Neural progenitor cell (in vitro differentiated cells): ENCODE results near the gene IRF5. TPM values are rescaled to one million over a fixed set of nuclear protein-coding genes. Genes with fewer than 3 reads are reported as not detected.

Experiments
- DNase-seq: peaks from one replicate; pipeline ENCODE4 v3.0.0-alpha.2; 2016; ENCODE audit warnings: low spot score
- H2AFZ ChIP-seq: fragments of 200-600 bp; sonication (generic); replicated peaks from 2 replicates; pipeline ENCODE4 v1.6.1; 2016; ENCODE audit warnings: antibody characterized with exemption
- H3F3A ChIP-seq: fragments of 200-600 bp; sonication (generic); 2 replicates; pipeline ENCODE4 v1.6.1; 2016; ENCODE audit warnings: antibody characterized with exemption, low read depth
- H3K27ac ChIP-seq: fragments of 200-600 bp; sonication (generic); 2 replicates; pipeline ENCODE4 v1.5.1; 2016; ENCODE audit warnings: mild to moderate bottlenecking
- H3K27me3 ChIP-seq: fragments of 200-600 bp; sonication (generic); 2 replicates; pipeline ENCODE4 v1.6.1; 2016; ENCODE audit warnings: mild to moderate bottlenecking, moderate library complexity
- H3K36me3 ChIP-seq: fragments of 200-600 bp; sonication (generic); 2 replicates; pipeline ENCODE4 v1.5.1; 2016
- H3K4me1 ChIP-seq: fragments of 200-600 bp; sonication (generic); 2 replicates; pipeline ENCODE4 v1.6.1; 2016; ENCODE audit warnings: mixed run types
- H3K4me2 ChIP-seq: fragments of 200-600 bp; sonication (generic); 2 replicates; pipeline ENCODE4 v1.6.1; 2016
- H3K4me3 ChIP-seq: fragments of 200-600 bp; sonication (generic); 2 replicates; pipeline ENCODE4 v1.5.1; 2016
- H3K79me2 ChIP-seq: fragments of 200-600 bp; sonication (generic); 2 replicates; pipeline ENCODE4 v1.6.1; 2016; ENCODE audit warnings: low read depth
- H3K9ac ChIP-seq: fragments of 200-600 bp; sonication (generic); 2 replicates; pipeline ENCODE4 v1.6.1; 2016
- H3K9me3 ChIP-seq: fragments of 200-600 bp; sonication (generic); 2 replicates; pipeline ENCODE4 v1.5.1; 2016; ENCODE audit warnings: low read depth
- H4K20me1 ChIP-seq: fragments of 200-600 bp; sonication (generic); 2 replicates; pipeline ENCODE4 v1.6.1; 2016; ENCODE audit warnings: low read depth
- H3K27ac Mint-ChIP-seq: 3 replicates; pipeline ENCODE4 v1.8.0; 2021; ENCODE audit warnings: mixed read lengths
- H3K27me3 Mint-ChIP-seq: 2 replicates; pipeline ENCODE4 v1.8.0; 2022; ENCODE audit warnings: low read depth, mild to moderate bottlenecking, inconsistent platforms, moderate library complexity, mixed read lengths; ENCODE audit not compliant: insufficient read depth
- H3K36me3 Mint-ChIP-seq: 3 replicates; pipeline ENCODE4 v1.8.0; 2021; ENCODE audit warnings: mixed read lengths
- H3K4me1 Mint-ChIP-seq: 3 replicates; pipeline ENCODE4 v1.8.0; 2021; ENCODE audit warnings: mixed read lengths
- H3K4me3 Mint-ChIP-seq: 3 replicates; pipeline ENCODE4 v1.8.0; 2021; ENCODE audit warnings: mild to moderate bottlenecking, moderate library complexity, mixed read lengths
- H3K9me3 Mint-ChIP-seq: 3 replicates; pipeline ENCODE4 v1.8.0; 2020; ENCODE audit warnings: mixed read lengths
- EZH2 ChIP-seq: fragments of 200-600 bp; sonication (generic); IDR thresholded peaks from 2 replicates; pipeline ENCODE4 v1.6.1; 2017; ENCODE audit warnings: antibody characterized with exemption, mild to moderate bottlenecking, moderate library complexity
- EZH2phosphoT487 ChIP-seq: fragments of 200-600 bp; sonication (generic); IDR thresholded peaks from 2 replicates; pipeline ENCODE4 v1.6.1; 2017; ENCODE audit warnings: antibody characterized with exemption
- total RNA-seq: library from RNA; depleted of rRNA; stranded (reverse); fragments of >200 nt; gene quantifications from 2 replicates; pipeline ENCODE4 v1.2.3, GENCODE V29; 2015; ENCODE audit warnings: low replicate concordance
- TF ChIP-seq, protein P1 (sequence below): fragments of 200-600 bp; sonication (generic); IDR thresholded peaks from 2 replicates; pipeline ENCODE4 v1.5.1; 2017; ENCODE audit warnings: antibody characterized with exemption, mild to moderate bottlenecking

Gene IRF5
- total RNA-seq, 1 donor from 2014 or later: 0.22 TPM

DNA sequence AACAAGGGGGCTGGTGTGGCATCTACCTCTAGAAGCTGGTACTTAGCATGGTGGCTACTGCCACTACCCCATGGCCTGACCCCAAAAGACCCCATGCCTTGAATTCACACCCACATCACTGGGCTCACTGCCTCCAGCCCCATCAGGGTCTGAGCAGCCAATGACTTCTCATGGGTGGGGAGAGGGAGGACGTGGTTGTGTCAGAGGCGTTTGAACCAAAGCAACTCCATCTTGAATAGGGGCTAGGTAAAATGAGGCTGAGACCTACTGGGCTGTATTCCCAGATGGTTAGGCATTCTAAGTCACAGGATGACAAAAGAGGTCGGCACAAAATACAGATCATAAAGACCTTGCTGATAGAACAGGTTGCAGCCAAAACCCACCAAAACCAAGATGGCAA lies 42.4 kb upstream of the IRF5 start:
- Histone ChIP-seq H3K4me3 (no peak overlapping the region), H3K27me3 (peaks cover 16% of the 10 kb centered on the region), H2AFZ (no peak overlapping the region), H3K4me2 (no peak overlapping the region), H3K9ac (no peak overlapping the region), H3K79me2 (no peaks in the 10 kb centered on the region), H3K36me3 (no peaks in the 10 kb centered on the region), H4K20me1 (no peaks in the 10 kb centered on the region), H3K9me3 (peaks cover 4% of the 10 kb centered on the region), H3F3A (no peaks in the 10 kb centered on the region), H3K4me1 (no peaks in the 10 kb centered on the region), H3K27ac (no peak overlapping the region)
- TF ChIP-seq EZH2phosphoT487 (no peak), EZH2 (no peak)
- TF ChIP-seq, protein P1, sequence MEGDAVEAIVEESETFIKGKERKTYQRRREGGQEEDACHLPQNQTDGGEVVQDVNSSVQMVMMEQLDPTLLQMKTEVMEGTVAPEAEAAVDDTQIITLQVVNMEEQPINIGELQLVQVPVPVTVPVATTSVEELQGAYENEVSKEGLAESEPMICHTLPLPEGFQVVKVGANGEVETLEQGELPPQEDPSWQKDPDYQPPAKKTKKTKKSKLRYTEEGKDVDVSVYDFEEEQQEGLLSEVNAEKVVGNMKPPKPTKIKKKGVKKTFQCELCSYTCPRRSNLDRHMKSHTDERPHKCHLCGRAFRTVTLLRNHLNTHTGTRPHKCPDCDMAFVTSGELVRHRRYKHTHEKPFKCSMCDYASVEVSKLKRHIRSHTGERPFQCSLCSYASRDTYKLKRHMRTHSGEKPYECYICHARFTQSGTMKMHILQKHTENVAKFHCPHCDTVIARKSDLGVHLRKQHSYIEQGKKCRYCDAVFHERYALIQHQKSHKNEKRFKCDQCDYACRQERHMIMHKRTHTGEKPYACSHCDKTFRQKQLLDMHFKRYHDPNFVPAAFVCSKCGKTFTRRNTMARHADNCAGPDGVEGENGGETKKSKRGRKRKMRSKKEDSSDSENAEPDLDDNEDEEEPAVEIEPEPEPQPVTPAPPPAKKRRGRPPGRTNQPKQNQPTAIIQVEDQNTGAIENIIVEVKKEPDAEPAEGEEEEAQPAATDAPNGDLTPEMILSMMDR: no peak
- H3K36me3 Mint-ChIP-seq: no peaks in the 10 kb centered on the region
- no peak for DNase-seq
- peaks cover 4% of the 10 kb centered on the region for H3K27me3 Mint-ChIP-seq
- H3K4me3 Mint-ChIP-seq: no peak overlapping the region
- peaks cover 4% of the 10 kb centered on the region for H3K9me3 Mint-ChIP-seq
- no peaks in the 10 kb centered on the region for H3K4me1 Mint-ChIP-seq
- H3K27ac Mint-ChIP-seq: no peak overlapping the region

DNA sequence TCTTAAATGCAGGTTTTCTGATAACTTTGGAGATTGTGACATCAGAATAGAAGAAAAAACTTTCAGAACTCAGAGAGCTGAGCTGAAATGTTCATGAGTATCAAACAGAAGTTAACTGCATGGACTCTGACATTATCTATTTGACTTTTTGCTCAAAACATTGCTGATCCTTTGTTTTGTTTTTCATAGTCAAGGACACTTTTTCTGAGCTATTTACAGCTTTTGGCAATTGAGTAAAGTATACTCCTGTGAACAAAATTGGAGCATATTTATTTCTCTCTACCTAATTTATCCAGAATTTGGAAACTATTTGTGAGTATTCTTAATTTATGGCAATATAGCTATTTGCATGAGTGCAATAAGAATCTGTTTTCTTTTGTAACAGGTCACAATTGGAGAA lies 38.3 kb upstream of the IRF5 start:
- no peaks in the 10 kb centered on the region for H4K20me1 ChIP-seq
- no peak overlapping the region for H3K9ac ChIP-seq
- TF ChIP-seq, protein P1: no peak
- no peak for TF ChIP-seq EZH2
- TF ChIP-seq EZH2phosphoT487: no peak
- no peak overlapping the region for H3K4me3 ChIP-seq
- no peak overlapping the region for H3K4me2 ChIP-seq
- H3K79me2 ChIP-seq: no peaks in the 10 kb centered on the region
- no peak overlapping the region for H2AFZ ChIP-seq
- H3F3A ChIP-seq: no peaks in the 10 kb centered on the region
- Mint-ChIP-seq H3K9me3 (peaks cover 7% of the 10 kb centered on the region), H3K27ac (no peak overlapping the region), H3K4me3 (no peak overlapping the region), H3K4me1 (no peaks in the 10 kb centered on the region), H3K36me3 (no peaks in the 10 kb centered on the region), H3K27me3 (peaks cover 4% of the 10 kb centered on the region)
- peaks cover 4% of the 10 kb centered on the region for H3K9me3 ChIP-seq
- no peaks in the 10 kb centered on the region for H3K27me3 ChIP-seq
- H3K27ac ChIP-seq: no peak overlapping the region
- DNase-seq: no peak
- no peaks in the 10 kb centered on the region for H3K36me3 ChIP-seq
- no peaks in the 10 kb centered on the region for H3K4me1 ChIP-seq

GRCh38 chr7:128900237-128900636 lies 37.5 kb upstream of the IRF5 start:
- H3K4me1 Mint-ChIP-seq: no peaks in the 10 kb centered on the region
- no peaks in the 10 kb centered on the region for H3K79me2 ChIP-seq
- peaks cover 4% of the 10 kb centered on the region for H3K9me3 ChIP-seq
- H3K9me3 Mint-ChIP-seq: peaks cover 7% of the 10 kb centered on the region
- no peak for DNase-seq
- no peaks in the 10 kb centered on the region for H3K4me1 ChIP-seq
- no peak overlapping the region for H3K4me2 ChIP-seq
- H3K27me3 ChIP-seq: no peaks in the 10 kb centered on the region
- H3K27ac Mint-ChIP-seq: no peak overlapping the region
- no peaks in the 10 kb centered on the region for H4K20me1 ChIP-seq
- peaks cover 2% of the 10 kb centered on the region for H3K27me3 Mint-ChIP-seq
- TF ChIP-seq EZH2phosphoT487: no peak
- TF ChIP-seq, protein P1: no peak
- no peak for TF ChIP-seq EZH2
- no peak overlapping the region for H3K9ac ChIP-seq
- no peaks in the 10 kb centered on the region for H3F3A ChIP-seq
- no peak overlapping the region for H3K4me3 Mint-ChIP-seq
- H2AFZ ChIP-seq: no peak overlapping the region
- no peak overlapping the region for H3K4me3 ChIP-seq
- H3K27ac ChIP-seq: no peak overlapping the region
- no peaks in the 10 kb centered on the region for H3K36me3 ChIP-seq
- no peaks in the 10 kb centered on the region for H3K36me3 Mint-ChIP-seq
